IMR-90 (cell line): ENCODE results near the gene PFAS. TPM values are rescaled to one million over a fixed set of nuclear protein-coding genes. Genes with fewer than 3 reads are reported as not detected.

ENCODE experiments used
- CEBPB ChIP-seq: IDR thresholded peaks from 2 replicates; pipeline ENCODE4 v1.6.1; 2012; ENCODE audit warnings: low read depth, low read length, improper control_type of control experiment
- CHD1 ChIP-seq: IDR thresholded peaks from 2 replicates; pipeline ENCODE4 v1.6.1; 2012; ENCODE audit warnings: low read depth, low read length, improper control_type of control experiment
- CTCF ChIP-seq: conservative IDR thresholded peaks from 2 replicates; pipeline ENCODE4 v1.5.1; 2012; ENCODE audit warnings: mild to moderate bottlenecking, low read depth, low read length, improper control_type of control experiment
- FOS ChIP-seq: fragments of 150-350 bp; IDR thresholded peaks from 2 replicates; pipeline ENCODE4 v1.6.1; 2016; ENCODE audit warnings: low read depth, low read length
- MAFK ChIP-seq: IDR thresholded peaks from 2 replicates; pipeline ENCODE4 v1.6.1; 2012; ENCODE audit warnings: low read depth, low read length, improper control_type of control experiment
- MXI1 ChIP-seq: IDR thresholded peaks from 2 replicates; pipeline ENCODE4 v1.6.1; 2012; ENCODE audit warnings: low read depth, mild to moderate bottlenecking, low read length, moderate library complexity, borderline replicate concordance
- NFE2L2 ChIP-seq: fragments of 150-350 bp; IDR thresholded peaks from 2 replicates; pipeline ENCODE4 v1.6.1; 2016; ENCODE audit warnings: low read depth, mild to moderate bottlenecking, low read length
- POLR2A ChIP-seq: IDR thresholded peaks from 2 replicates; pipeline ENCODE4 v1.6.1; 2012; ENCODE audit warnings: mild to moderate bottlenecking, low read depth, low read length
- SMC3 ChIP-seq: fragments of 150-350 bp; IDR thresholded peaks from 2 replicates; pipeline ENCODE4 v1.6.1; 2016; ENCODE audit warnings: low read depth, mild to moderate bottlenecking, antibody characterized with exemption, low read length, moderate library complexity
- polyA plus RNA-seq, 3 experiments: library from polyadenylated mRNA; depleted of rRNA; stranded (reverse); fragments of >200 nt; gene quantifications; 2 replicates each; pipeline ENCODE4 v1.2.3, GENCODE V29; 2012; ENCODE audit warnings: low replicate concordance in 1 of 3
- total RNA-seq: library from RNA; depleted of rRNA; stranded (reverse); fragments of >200 nt; gene quantifications from 2 replicates; pipeline ENCODE4 v1.2.3, GENCODE V29; 2012

Gene PFAS
- total and polyA plus RNA-seq, 2 of the 4 experiments (the other 2 are of a cell fraction), result 20.7 to 26.2 TPM

- no peak for TF ChIP-seq CTCF
- TF ChIP-seq POLR2A, result no peak
- TF ChIP-seq CHD1, result no peak
- no peak for TF ChIP-seq NFE2L2
- no peak for TF ChIP-seq FOS
- TF ChIP-seq CEBPB, result no peak
- TF ChIP-seq MAFK, result no peak
- no peak for TF ChIP-seq SMC3
- no peak for TF ChIP-seq MXI1
Observed at GRCh38 chr17:8224891-8225812, 23.9 kb upstream of the PFAS start (continued).
